ENCODE data around the gene HOXD1. TPM values are rescaled to one million over a fixed set of nuclear protein-coding genes. Genes with fewer than 3 reads are reported as not detected.

The HOXD1 gene
- total RNA-seq, 1 donor from 2014 or later = 9.8 TPM

DNA sequence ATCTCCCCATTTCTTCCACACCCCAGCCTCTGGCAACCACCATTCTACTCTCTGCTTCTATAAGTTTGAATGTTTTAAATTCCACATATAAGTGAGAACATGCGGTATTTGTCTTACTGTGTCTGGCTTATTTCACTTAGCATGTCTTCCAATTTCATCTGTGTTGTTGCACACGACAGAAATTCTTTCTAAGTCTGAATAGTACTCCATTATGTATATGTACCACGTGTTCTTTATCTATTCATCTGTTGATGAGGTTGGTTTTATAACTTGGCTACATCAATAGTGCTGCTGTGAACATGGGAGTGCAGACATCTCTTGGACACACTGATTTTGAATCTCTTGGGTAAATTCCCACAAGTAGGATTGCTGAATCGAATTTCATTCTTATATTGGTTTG, 49.0 kb downstream of the HOXD1 start:
- no peaks in the 10 kb centered on the region for H3K27me3 ChIP-seq (ENCODE audit: control insufficient read depth, insufficient read depth, low read length)
- no peak overlapping the region for H3K4me3 ChIP-seq (ENCODE audit: low read depth, low read length)
- TF ChIP-seq, protein P1, sequence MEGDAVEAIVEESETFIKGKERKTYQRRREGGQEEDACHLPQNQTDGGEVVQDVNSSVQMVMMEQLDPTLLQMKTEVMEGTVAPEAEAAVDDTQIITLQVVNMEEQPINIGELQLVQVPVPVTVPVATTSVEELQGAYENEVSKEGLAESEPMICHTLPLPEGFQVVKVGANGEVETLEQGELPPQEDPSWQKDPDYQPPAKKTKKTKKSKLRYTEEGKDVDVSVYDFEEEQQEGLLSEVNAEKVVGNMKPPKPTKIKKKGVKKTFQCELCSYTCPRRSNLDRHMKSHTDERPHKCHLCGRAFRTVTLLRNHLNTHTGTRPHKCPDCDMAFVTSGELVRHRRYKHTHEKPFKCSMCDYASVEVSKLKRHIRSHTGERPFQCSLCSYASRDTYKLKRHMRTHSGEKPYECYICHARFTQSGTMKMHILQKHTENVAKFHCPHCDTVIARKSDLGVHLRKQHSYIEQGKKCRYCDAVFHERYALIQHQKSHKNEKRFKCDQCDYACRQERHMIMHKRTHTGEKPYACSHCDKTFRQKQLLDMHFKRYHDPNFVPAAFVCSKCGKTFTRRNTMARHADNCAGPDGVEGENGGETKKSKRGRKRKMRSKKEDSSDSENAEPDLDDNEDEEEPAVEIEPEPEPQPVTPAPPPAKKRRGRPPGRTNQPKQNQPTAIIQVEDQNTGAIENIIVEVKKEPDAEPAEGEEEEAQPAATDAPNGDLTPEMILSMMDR (IDR thresholded peaks at IDR 0.05; ENCODE audit: insufficient read depth, low read length, poor library complexity, severe bottlenecking) = no peak
- no peak for DNase-seq (ENCODE audit: low read depth)
- H3K36me3 ChIP-seq (ENCODE audit: control insufficient read depth, insufficient read depth, low read length) = no peaks in the 10 kb centered on the region

DNA sequence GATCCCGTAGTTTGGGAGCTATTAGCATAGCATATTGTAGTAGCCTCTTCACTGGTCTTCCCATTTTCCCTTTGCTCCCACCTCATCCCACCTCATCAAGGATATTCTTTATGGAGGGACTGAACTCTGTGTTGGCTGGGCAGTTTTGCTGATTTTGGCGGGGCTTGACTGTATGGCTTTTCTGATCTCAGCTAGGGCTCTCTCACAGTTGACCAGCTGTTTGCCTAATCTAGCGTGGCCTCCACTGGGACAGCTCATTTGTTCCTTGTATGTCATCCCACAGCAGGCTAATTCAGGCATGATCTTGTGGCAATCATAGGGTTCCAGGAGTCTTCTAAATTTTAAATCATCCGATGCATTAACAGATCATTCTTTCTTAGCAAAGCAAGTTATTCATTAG, 50.6 kb downstream of the HOXD1 start:
- TF ChIP-seq, protein P1 (IDR thresholded peaks at IDR 0.05; ENCODE audit: insufficient read depth, low read length, poor library complexity, severe bottlenecking) = no peak
- H3K27me3 ChIP-seq (ENCODE audit: control insufficient read depth, insufficient read depth, low read length) = no peaks in the 10 kb centered on the region
- no peaks in the 10 kb centered on the region for H3K36me3 ChIP-seq (ENCODE audit: control insufficient read depth, insufficient read depth, low read length)
- no peak for DNase-seq (ENCODE audit: low read depth)
- no peak overlapping the region for H3K4me3 ChIP-seq (ENCODE audit: low read depth, low read length)

DNA sequence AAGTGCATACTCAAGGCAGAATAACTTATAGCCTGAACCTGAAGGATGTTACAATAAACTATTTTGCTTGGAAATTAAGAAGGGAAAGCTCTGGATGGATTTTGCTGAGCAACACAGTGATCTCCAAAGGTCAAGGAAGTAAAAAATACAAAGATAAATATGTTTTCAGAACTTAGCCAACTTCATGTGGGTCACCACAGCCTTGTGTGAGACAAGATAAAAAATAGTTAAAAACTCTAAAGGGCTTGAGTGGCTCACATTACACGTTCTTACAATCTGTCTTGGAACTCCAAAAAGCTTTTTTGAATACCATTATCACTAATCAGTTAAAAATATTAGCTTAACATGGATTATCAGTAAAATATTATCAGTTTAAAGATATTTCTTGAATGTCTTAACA, 51.8 kb downstream of the HOXD1 start:
- Histone ChIP-seq H3K27me3 (ENCODE audit: control insufficient read depth, insufficient read depth, low read length) (no peaks in the 10 kb centered on the region), H3K36me3 (ENCODE audit: control insufficient read depth, insufficient read depth, low read length) (no peaks in the 10 kb centered on the region), H3K4me3 (ENCODE audit: low read depth, low read length) (no peak overlapping the region)
- TF ChIP-seq, protein P1 (IDR thresholded peaks at IDR 0.05; ENCODE audit: insufficient read depth, low read length, poor library complexity, severe bottlenecking) = no peak
- no peak for DNase-seq (ENCODE audit: low read depth)

Other genes with a start within 250 kb of the HOXD1 start
- gene LNPK, start 186.4 kb upstream of the HOXD1 start, total RNA-seq = 14.5 and 15.1 TPM in 2 replicates
- not detected in 2 replicates for gene EVX2, start 104.7 kb upstream of the HOXD1 start, total RNA-seq
- not detected in 2 replicates for gene HOXD13, start 95.9 kb upstream of the HOXD1 start, total RNA-seq
- not detected in 2 replicates for gene HOXD12, start 88.9 kb upstream of the HOXD1 start, total RNA-seq
- 5.4 and 16.3 TPM in 2 replicates for gene HOXD11, start 81.4 kb upstream of the HOXD1 start, total RNA-seq
- gene HOXD10, start 71.9 kb upstream of the HOXD1 start, total RNA-seq = 5.1 and 5.6 TPM in 2 replicates
- 11.6 and 12.2 TPM in 2 replicates for gene HOXD9, start 65.9 kb upstream of the HOXD1 start, total RNA-seq
- 18.1 and 22.5 TPM in 2 replicates for gene HOXD8, start 59.0 kb upstream of the HOXD1 start, total RNA-seq
- 5.4 and 13.8 TPM in 2 replicates for gene HOXD4, start 37.1 kb upstream of the HOXD1 start, total RNA-seq
- 5.4 and 9.2 TPM in 2 replicates for gene HOXD3, start 31.4 kb upstream of the HOXD1 start, total RNA-seq
- gene MTX2, start 80.8 kb downstream of the HOXD1 start, total RNA-seq = 60.3 and 62.8 TPM in 2 replicates